Neutrophil (primary cell): ENCODE measurements around the gene TUBB.
A peak's percentile ranks its signal among the peaks of the same experiment; 100 is the strongest.

Experiments used
- H3K27ac ChIP-seq: fragments of 200-600 bp; sonication (generic); 2 replicates; pipeline ENCODE4 v1.5.1; 2016; ENCODE audit warnings: mild to moderate bottlenecking, moderate library complexity
- H3K27me3 ChIP-seq: fragments of 200-600 bp; sonication (generic); 2 replicates; pipeline ENCODE4 v1.6.0; 2016; ENCODE audit warnings: mild to moderate bottlenecking
- H3K36me3 ChIP-seq: fragments of 200-600 bp; sonication (generic); 2 replicates; pipeline ENCODE4 v1.5.1; 2017
- H3K4me1 ChIP-seq, 2 experiments: fragments of 200-600 bp in 1 of 2; sonication (generic) in 1 of 2; 1 replicate in 1 of 2; 2 replicates in 1 of 2; pipeline versions ENCODE4 v1.5.1 to v1.6.1; 2013 to 2016; ENCODE audit warnings: low read depth in 1 of 2, low read length in 1 of 2, mild to moderate bottlenecking in 1 of 2, moderate library complexity in 1 of 2; ENCODE audit not compliant: control insufficient read depth in 1 of 2, insufficient read depth in 1 of 2
- H3K4me3 ChIP-seq, 2 experiments: fragments of 200-600 bp in 1 of 2; sonication (generic) in 1 of 2; 1 replicate in 1 of 2; 2 replicates in 1 of 2; pipeline ENCODE4 v1.5.1; 2013 to 2016; ENCODE audit warnings: low read depth in 1 of 2, low read length in 1 of 2, mild to moderate bottlenecking in 1 of 2, moderate library complexity in 1 of 2
- H3K9me3 ChIP-seq: fragments of 200-600 bp; sonication (generic); 2 replicates; pipeline ENCODE4 v1.5.1; 2016
- CTCF ChIP-seq: fragments of 200-600 bp; sonication (generic); IDR thresholded peaks from 2 replicates; pipeline ENCODE4 v1.5.1; 2016; ENCODE audit warnings: antibody characterized with exemption

The TUBB gene

GRCh38 chr6:30742316-30743098, 22.4 kb downstream of the TUBB start, which contains the start of gene FLOT1:
Gene FLOT1 (minus strand): TSS chr6:30742687. CDS start chr6:30742189, 498 bp downstream.
- H3K4me1 ChIP-seq = peaks cover 46 to 48% of the 10 kb centered on the region in 2 experiments
- peak; percentile 55 for TF ChIP-seq CTCF

GRCh38 chr6:30743099-30744053, 23.2 kb downstream of the TUBB start:
- Histone ChIP-seq H3K9me3 (no peaks in the 10 kb centered on the region), H3K4me1 (peaks cover 40 to 41% of the 10 kb centered on the region in 2 experiments), H3K4me3 (peak overlapping the region; percentile 89 to 99), H3K36me3 (peaks cover 28% of the 10 kb centered on the region), H3K27me3 (no peaks in the 10 kb centered on the region), H3K27ac (peak overlapping the region; percentile 92)
- no peak for TF ChIP-seq CTCF

More at GRCh38 chr6:30742316-30743098, 22.4 kb downstream of the TUBB start, which contains the start of gene FLOT1:
- Histone ChIP-seq H3K27me3 (no peaks in the 10 kb centered on the region), H3K36me3 (peaks cover 37% of the 10 kb centered on the region), H3K4me3 (peak within 1 kb of the TSS; percentile 89 to 99), H3K27ac (peak within 1 kb of the TSS; percentile 92), H3K9me3 (no peaks in the 10 kb centered on the region)

GRCh38 chr6:30744054-30744805, 24.1 kb downstream of the TUBB start, which contains the start of gene IER3:
Gene IER3 (minus strand): TSS chr6:30744547. CDS start chr6:30744518, 29 bp downstream.
- H3K4me1 ChIP-seq = peaks cover 37 to 41% of the 10 kb centered on the region in 2 experiments
- peak; percentile 84 for TF ChIP-seq CTCF
- peak within 1 kb of the TSS; percentile 92 for H3K27ac ChIP-seq

GRCh38 chr6:30747300-30747687, 27.1 kb downstream of the TUBB start:
- no peak overlapping the region for H3K4me3 ChIP-seq
- no peaks in the 10 kb centered on the region for H3K27me3 ChIP-seq
- no peaks in the 10 kb centered on the region for H3K36me3 ChIP-seq
- H3K4me1 ChIP-seq = peaks cover 12 to 28% of the 10 kb centered on the region in 2 experiments
- TF ChIP-seq CTCF = no peak
- H3K27ac ChIP-seq = no peak overlapping the region
- H3K9me3 ChIP-seq = no peaks in the 10 kb centered on the region

More at GRCh38 chr6:30744054-30744805, 24.1 kb downstream of the TUBB start, which contains the start of gene IER3:
- H3K9me3 ChIP-seq = no peaks in the 10 kb centered on the region
- H3K4me3 ChIP-seq = peak within 1 kb of the TSS; percentile 89 to 99
- H3K27me3 ChIP-seq = no peaks in the 10 kb centered on the region
- H3K36me3 ChIP-seq = peaks cover 20% of the 10 kb centered on the region
